ENCODE measurements around the gene IL3RA. TPM values are rescaled to one million over a fixed set of nuclear protein-coding genes. Genes with fewer than 3 reads are reported as not detected.

The IL3RA gene
- total and polyA plus RNA-seq, 2 of the 8 experiments (the other 6 are each of a cell fraction or from before 2014, with no cell fraction given) = 0.11 TPM; not detected in 1

DNA sequence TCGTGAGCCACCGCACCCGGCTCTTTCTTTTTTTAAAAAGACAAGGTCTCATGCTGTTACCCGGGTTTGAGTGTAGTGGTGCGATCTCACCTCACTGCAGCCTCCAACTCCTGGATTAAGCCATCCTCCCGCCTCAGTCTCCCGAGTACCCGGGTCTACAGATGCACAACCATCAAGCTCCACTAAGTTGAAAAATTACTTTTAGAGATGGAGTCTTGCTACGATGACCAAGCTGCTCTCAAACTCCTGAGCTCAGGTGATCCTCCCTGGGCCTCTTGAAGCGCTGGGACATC lies 53.4 kb downstream of the IL3RA start (continued):
- TF ChIP-seq, protein P1, sequence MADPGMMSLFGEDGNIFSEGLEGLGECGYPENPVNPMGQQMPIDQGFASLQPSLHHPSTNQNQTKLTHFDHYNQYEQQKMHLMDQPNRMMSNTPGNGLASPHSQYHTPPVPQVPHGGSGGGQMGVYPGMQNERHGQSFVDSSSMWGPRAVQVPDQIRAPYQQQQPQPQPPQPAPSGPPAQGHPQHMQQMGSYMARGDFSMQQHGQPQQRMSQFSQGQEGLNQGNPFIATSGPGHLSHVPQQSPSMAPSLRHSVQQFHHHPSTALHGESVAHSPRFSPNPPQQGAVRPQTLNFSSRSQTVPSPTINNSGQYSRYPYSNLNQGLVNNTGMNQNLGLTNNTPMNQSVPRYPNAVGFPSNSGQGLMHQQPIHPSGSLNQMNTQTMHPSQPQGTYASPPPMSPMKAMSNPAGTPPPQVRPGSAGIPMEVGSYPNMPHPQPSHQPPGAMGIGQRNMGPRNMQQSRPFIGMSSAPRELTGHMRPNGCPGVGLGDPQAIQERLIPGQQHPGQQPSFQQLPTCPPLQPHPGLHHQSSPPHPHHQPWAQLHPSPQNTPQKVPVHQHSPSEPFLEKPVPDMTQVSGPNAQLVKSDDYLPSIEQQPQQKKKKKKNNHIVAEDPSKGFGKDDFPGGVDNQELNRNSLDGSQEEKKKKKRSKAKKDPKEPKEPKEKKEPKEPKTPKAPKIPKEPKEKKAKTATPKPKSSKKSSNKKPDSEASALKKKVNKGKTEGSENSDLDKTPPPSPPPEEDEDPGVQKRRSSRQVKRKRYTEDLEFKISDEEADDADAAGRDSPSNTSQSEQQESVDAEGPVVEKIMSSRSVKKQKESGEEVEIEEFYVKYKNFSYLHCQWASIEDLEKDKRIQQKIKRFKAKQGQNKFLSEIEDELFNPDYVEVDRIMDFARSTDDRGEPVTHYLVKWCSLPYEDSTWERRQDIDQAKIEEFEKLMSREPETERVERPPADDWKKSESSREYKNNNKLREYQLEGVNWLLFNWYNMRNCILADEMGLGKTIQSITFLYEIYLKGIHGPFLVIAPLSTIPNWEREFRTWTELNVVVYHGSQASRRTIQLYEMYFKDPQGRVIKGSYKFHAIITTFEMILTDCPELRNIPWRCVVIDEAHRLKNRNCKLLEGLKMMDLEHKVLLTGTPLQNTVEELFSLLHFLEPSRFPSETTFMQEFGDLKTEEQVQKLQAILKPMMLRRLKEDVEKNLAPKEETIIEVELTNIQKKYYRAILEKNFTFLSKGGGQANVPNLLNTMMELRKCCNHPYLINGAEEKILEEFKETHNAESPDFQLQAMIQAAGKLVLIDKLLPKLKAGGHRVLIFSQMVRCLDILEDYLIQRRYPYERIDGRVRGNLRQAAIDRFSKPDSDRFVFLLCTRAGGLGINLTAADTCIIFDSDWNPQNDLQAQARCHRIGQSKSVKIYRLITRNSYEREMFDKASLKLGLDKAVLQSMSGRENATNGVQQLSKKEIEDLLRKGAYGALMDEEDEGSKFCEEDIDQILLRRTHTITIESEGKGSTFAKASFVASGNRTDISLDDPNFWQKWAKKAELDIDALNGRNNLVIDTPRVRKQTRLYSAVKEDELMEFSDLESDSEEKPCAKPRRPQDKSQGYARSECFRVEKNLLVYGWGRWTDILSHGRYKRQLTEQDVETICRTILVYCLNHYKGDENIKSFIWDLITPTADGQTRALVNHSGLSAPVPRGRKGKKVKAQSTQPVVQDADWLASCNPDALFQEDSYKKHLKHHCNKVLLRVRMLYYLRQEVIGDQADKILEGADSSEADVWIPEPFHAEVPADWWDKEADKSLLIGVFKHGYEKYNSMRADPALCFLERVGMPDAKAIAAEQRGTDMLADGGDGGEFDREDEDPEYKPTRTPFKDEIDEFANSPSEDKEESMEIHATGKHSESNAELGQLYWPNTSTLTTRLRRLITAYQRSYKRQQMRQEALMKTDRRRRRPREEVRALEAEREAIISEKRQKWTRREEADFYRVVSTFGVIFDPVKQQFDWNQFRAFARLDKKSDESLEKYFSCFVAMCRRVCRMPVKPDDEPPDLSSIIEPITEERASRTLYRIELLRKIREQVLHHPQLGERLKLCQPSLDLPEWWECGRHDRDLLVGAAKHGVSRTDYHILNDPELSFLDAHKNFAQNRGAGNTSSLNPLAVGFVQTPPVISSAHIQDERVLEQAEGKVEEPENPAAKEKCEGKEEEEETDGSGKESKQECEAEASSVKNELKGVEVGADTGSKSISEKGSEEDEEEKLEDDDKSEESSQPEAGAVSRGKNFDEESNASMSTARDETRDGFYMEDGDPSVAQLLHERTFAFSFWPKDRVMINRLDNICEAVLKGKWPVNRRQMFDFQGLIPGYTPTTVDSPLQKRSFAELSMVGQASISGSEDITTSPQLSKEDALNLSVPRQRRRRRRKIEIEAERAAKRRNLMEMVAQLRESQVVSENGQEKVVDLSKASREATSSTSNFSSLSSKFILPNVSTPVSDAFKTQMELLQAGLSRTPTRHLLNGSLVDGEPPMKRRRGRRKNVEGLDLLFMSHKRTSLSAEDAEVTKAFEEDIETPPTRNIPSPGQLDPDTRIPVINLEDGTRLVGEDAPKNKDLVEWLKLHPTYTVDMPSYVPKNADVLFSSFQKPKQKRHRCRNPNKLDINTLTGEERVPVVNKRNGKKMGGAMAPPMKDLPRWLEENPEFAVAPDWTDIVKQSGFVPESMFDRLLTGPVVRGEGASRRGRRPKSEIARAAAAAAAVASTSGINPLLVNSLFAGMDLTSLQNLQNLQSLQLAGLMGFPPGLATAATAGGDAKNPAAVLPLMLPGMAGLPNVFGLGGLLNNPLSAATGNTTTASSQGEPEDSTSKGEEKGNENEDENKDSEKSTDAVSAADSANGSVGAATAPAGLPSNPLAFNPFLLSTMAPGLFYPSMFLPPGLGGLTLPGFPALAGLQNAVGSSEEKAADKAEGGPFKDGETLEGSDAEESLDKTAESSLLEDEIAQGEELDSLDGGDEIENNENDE (IDR thresholded peaks at IDR 0.05; ENCODE audit: insufficient replicate concordance, low read length) = no peak
- TF ChIP-seq EGR1 (IDR thresholded peaks at IDR 0.05; ENCODE audit: borderline replicate concordance, low read depth, low read length) (no peak), CREB1 (IDR thresholded peaks at IDR 0.05) (no peak)

All from H1 (cell line).